H1 (cell line): Measurements from ENCODE around the gene FREM1. TPM values are rescaled to one million over a fixed set of nuclear protein-coding genes. Genes with fewer than 3 reads are reported as not detected.

ENCODE experiments used
- CTCF ChIA-PET: fragments of 300-600 bp; sonication (Branson Sonifier 250); formaldehyde crosslinking; loops from one replicate; lab custom pipeline; 2021; ENCODE audit not compliant: partially characterized antibody; lab: Charles Lee
- POLR2A ChIA-PET: fragments of 300-600 bp; sonication (Branson Sonifier 250); formaldehyde crosslinking; loops from one replicate; lab custom pipeline; 2021; ENCODE audit warnings: inconsistent platforms; ENCODE audit not compliant: partially characterized antibody; lab: Charles Lee
- DNase-seq, 2 experiments: peaks; one replicate each; pipeline versions ENCODE4 v3.0.0 to v3.0.0-alpha.2; 2010 to 2022; ENCODE audit warnings: low spot score in 2 of 2, low read depth in 1 of 2, mixed read lengths in 1 of 2
- FAIRE-seq: peaks from 2 replicates; lab custom pipeline; 2011; peaks lifted over from hg19 to GRCh38; lab: Jason Lieb, UNC
- H2AFZ ChIP-seq: 2 replicates; pipeline ENCODE4 v1.8.1; 2012; ENCODE audit warnings: low read length, inconsistent platforms
- H2AK5ac ChIP-seq: 2 replicates; pipeline ENCODE4 v1.6.1; 2013; ENCODE audit warnings: low read depth, low read length
- H2BK120ac ChIP-seq: replicated peaks from 2 replicates; pipeline ENCODE3; 2013; ENCODE audit warnings: low read depth, low read length, inconsistent platforms
- H2BK12ac ChIP-seq: 2 replicates; pipeline ENCODE4 v1.6.1; 2013; ENCODE audit warnings: low read depth, low read length
- H2BK15ac ChIP-seq: 2 replicates; pipeline ENCODE4 v1.6.1; 2013; ENCODE audit warnings: low read length
- H2BK20ac ChIP-seq: 2 replicates; pipeline ENCODE4 v1.6.1; 2013; ENCODE audit warnings: low read length
- H2BK5ac ChIP-seq: 2 replicates; pipeline ENCODE4 v1.6.1; 2013; ENCODE audit warnings: low read depth, low read length
- H3K14ac ChIP-seq: 2 replicates; pipeline ENCODE4 v1.6.1; 2013; ENCODE audit warnings: inconsistent platforms; ENCODE audit not compliant: insufficient read length
- H3K18ac ChIP-seq: 2 replicates; pipeline ENCODE4 v1.6.1; 2013; ENCODE audit warnings: low read length; ENCODE audit errors: extremely low read depth
- H3K23ac ChIP-seq: 2 replicates; pipeline ENCODE4 v1.6.1; 2013; ENCODE audit warnings: inconsistent platforms; ENCODE audit not compliant: insufficient read length
- H3K23me2 ChIP-seq: 2 replicates; pipeline ENCODE4 v1.6.1; 2013; ENCODE audit warnings: low read depth, low read length
- H3K27ac ChIP-seq: 2 replicates; pipeline ENCODE4 v1.6.1; 2011; ENCODE audit warnings: low read depth, low read length, inconsistent platforms
- H3K27me3 ChIP-seq, 4 experiments: replicated peaks in 1 of 4; 1 replicate in 1 of 4; 2 replicates in 3 of 4; pipeline versions ENCODE4 v1.6.1 to v1.8.1; 2011 to 2013; ENCODE audit warnings: low read length in 3 of 4, mild to moderate bottlenecking in 3 of 4, inconsistent platforms in 2 of 4, mixed read lengths in 2 of 4, moderate library complexity in 1 of 4; ENCODE audit not compliant: control insufficient read depth in 3 of 4, insufficient read depth in 3 of 4; ENCODE audit errors: extremely low read depth in 1 of 4
- H3K36me3 ChIP-seq, 4 experiments: 2 replicates each; pipeline versions ENCODE4 v1.6.1 to v1.8.1; 2011 to 2013; ENCODE audit warnings: mild to moderate bottlenecking in 4 of 4, low read length in 3 of 4, moderate library complexity in 2 of 4, control low read depth in 1 of 4, inconsistent platforms in 1 of 4; ENCODE audit not compliant: insufficient read depth in 4 of 4, control insufficient read depth in 2 of 4
- H3K4ac ChIP-seq: replicated peaks from 2 replicates; pipeline ENCODE3; 2013; ENCODE audit warnings: low read length, low read depth, mixed read lengths, inconsistent platforms; ENCODE audit not compliant: insufficient read length
- H3K4me1 ChIP-seq, 4 experiments: replicated peaks in 1 of 4; 1 replicate in 1 of 4; 2 replicates in 3 of 4; pipeline versions ENCODE4 v1.6.1 to v1.8.1; 2011 to 2013; ENCODE audit warnings: low read length in 3 of 4, inconsistent platforms in 2 of 4, mixed read lengths in 1 of 4; ENCODE audit not compliant: insufficient read depth in 4 of 4, control insufficient read depth in 3 of 4
- H3K4me2 ChIP-seq, 2 experiments: 2 replicates each; pipeline versions ENCODE4 v1.6.1 to v1.8.1; 2011 to 2013; ENCODE audit warnings: low read depth in 2 of 2, low read length in 2 of 2, control low read depth in 1 of 2, inconsistent platforms in 1 of 2, mild to moderate bottlenecking in 1 of 2; ENCODE audit not compliant: insufficient read depth in 1 of 2
- H3K4me3 ChIP-seq, 4 experiments: fragments of 200-600, 300-600 bp in 1 of 4; sonication (generic), shearing (Covaris generic), sonication (Bioruptor Twin) in 1 of 4; 2 replicates each; pipeline versions ENCODE4 v1.5.1 to v1.8.1; 2011 to 2016; ENCODE audit warnings: low read length in 4 of 4, low read depth in 3 of 4, control low read depth in 2 of 4, inconsistent platforms in 2 of 4, mild to moderate bottlenecking in 2 of 4, mixed read lengths in 1 of 4, moderate library complexity in 1 of 4; ENCODE audit not compliant: insufficient read depth in 2 of 4; ENCODE audit errors: extremely low read depth in 1 of 4
- H3K56ac ChIP-seq: replicated peaks from 2 replicates; pipeline ENCODE3; 2013; ENCODE audit warnings: low read depth, mild to moderate bottlenecking, mixed read lengths, low read length, inconsistent platforms; ENCODE audit not compliant: insufficient read length
- H3K79me1 ChIP-seq: 2 replicates; pipeline ENCODE4 v1.6.1; 2013; ENCODE audit warnings: low read depth, low read length, control low read depth
- H3K79me2 ChIP-seq, 2 experiments: 2 replicates each; pipeline versions ENCODE4 v1.6.1 to v1.8.1; 2012 to 2013; ENCODE audit warnings: low read length in 2 of 2, mild to moderate bottlenecking in 2 of 2, inconsistent platforms in 1 of 2; ENCODE audit not compliant: insufficient read depth in 2 of 2, control insufficient read depth in 1 of 2
- H3K9ac ChIP-seq, 4 experiments: replicated peaks in 1 of 4; 1 replicate in 1 of 4; 2 replicates in 3 of 4; pipeline versions ENCODE4 v1.6.1 to v1.8.1; 2011 to 2013; ENCODE audit warnings: low read depth in 3 of 4, low read length in 3 of 4, control low read depth in 2 of 4, mild to moderate bottlenecking in 2 of 4, moderate library complexity in 2 of 4, inconsistent platforms in 1 of 4; ENCODE audit errors: extremely low read depth in 1 of 4
- H3K9me3 ChIP-seq, 2 experiments: 2 replicates each; pipeline versions ENCODE4 v1.6.1 to v1.8.1; 2012 to 2013; ENCODE audit warnings: mild to moderate bottlenecking in 2 of 2, moderate library complexity in 2 of 2, control low read depth in 1 of 2, inconsistent platforms in 1 of 2, low read depth in 1 of 2, low read length in 1 of 2, mixed read lengths in 1 of 2; ENCODE audit not compliant: insufficient read depth in 2 of 2
- H4K20me1 ChIP-seq, 2 experiments: replicated peaks in 1 of 2; 2 replicates each; pipeline versions ENCODE3 to v1.8.1; 2011 to 2013; ENCODE audit warnings: inconsistent platforms in 2 of 2, low read length in 2 of 2, mild to moderate bottlenecking in 1 of 2; ENCODE audit not compliant: insufficient read depth in 2 of 2, control insufficient read depth in 1 of 2
- H4K5ac ChIP-seq: 2 replicates; pipeline ENCODE4 v1.6.1; 2013; ENCODE audit warnings: low read length, low read depth, mixed read lengths, inconsistent platforms; ENCODE audit not compliant: insufficient read length
- H4K8ac ChIP-seq: 2 replicates; pipeline ENCODE4 v1.8.0; 2013; ENCODE audit warnings: mild to moderate bottlenecking, moderate library complexity, low read length, inconsistent platforms; ENCODE audit not compliant: insufficient read depth; ENCODE audit errors: extremely low read depth
- H4K91ac ChIP-seq: replicated peaks from 2 replicates; pipeline ENCODE3; 2013; ENCODE audit warnings: low read length, mixed read lengths, inconsistent platforms; ENCODE audit not compliant: insufficient read length
- BCL11A ChIP-seq, 2 experiments: IDR thresholded peaks; one replicate each; pipeline ENCODE4 v1.6.1; 2011; ENCODE audit warnings: low read depth in 2 of 2, low read length in 2 of 2, mild to moderate bottlenecking in 2 of 2
- CHD1 ChIP-seq: IDR thresholded peaks from 2 replicates; pipeline ENCODE4 v1.6.1; 2012; ENCODE audit warnings: low read depth, low read length, improper control_type of control experiment
- CTBP2 ChIP-seq: IDR thresholded peaks from 2 replicates; pipeline ENCODE4 v1.7.0; 2011; ENCODE audit warnings: borderline replicate concordance, mild to moderate bottlenecking, moderate library complexity, mixed read lengths, low read length; ENCODE audit not compliant: insufficient read depth, insufficient read length
- HDAC2 ChIP-seq, 2 experiments: fragments of 300-600 bp in 1 of 2; sonication (generic) in 1 of 2; IDR thresholded peaks; 2 replicates each; pipeline ENCODE4 v1.6.1; 2011 to 2012; ENCODE audit warnings: low read depth in 2 of 2, low read length in 2 of 2, mild to moderate bottlenecking in 2 of 2, moderate library complexity in 2 of 2, borderline replicate concordance in 1 of 2, inconsistent platforms in 1 of 2
- JUND ChIP-seq: IDR thresholded peaks from 2 replicates; pipeline ENCODE4 v1.6.1; 2011; ENCODE audit warnings: mild to moderate bottlenecking, improper control_type of control experiment, low read length
- RAD21 ChIP-seq, 2 experiments: IDR thresholded peaks in 1 of 2; conservative IDR thresholded peaks in 1 of 2; 2 replicates each; pipeline ENCODE4 v1.6.1; 2011; ENCODE audit warnings: low read depth in 2 of 2, low read length in 2 of 2, improper control_type of control experiment in 1 of 2, inconsistent platforms in 1 of 2, mild to moderate bottlenecking in 1 of 2, moderate library complexity in 1 of 2
- SAP30 ChIP-seq: fragments of 300-600 bp; sonication (generic); IDR thresholded peaks from 2 replicates; pipeline ENCODE4 v1.7.1; 2012; ENCODE audit warnings: low read length, moderate library complexity, mild to moderate bottlenecking, inconsistent platforms; ENCODE audit not compliant: insufficient read depth, insufficient replicate concordance
- SIN3A ChIP-seq, 2 experiments: IDR thresholded peaks in 1 of 2; conservative IDR thresholded peaks in 1 of 2; 2 replicates each; pipeline ENCODE4 v1.6.1; 2011 to 2012; ENCODE audit warnings: low read length in 2 of 2, improper control_type of control experiment in 1 of 2, low read depth in 1 of 2, mild to moderate bottlenecking in 1 of 2
- SP1 ChIP-seq: IDR thresholded peaks from 2 replicates; pipeline ENCODE4 v1.6.1; 2011; ENCODE audit warnings: low read depth, low read length
- WGBS, 2 experiments: shearing (Covaris generic) in 1 of 2; methylation state at CpG; one replicate each; pipeline versions ENCODE4 v1.1.6 to v1.1.7; 2013 to 2015; ENCODE audit warnings: low lambda C conversion rate in 2 of 2, mixed read lengths in 2 of 2, inconsistent platforms in 1 of 2, low coverage in 1 of 2, missing lambda C conversion rate in 1 of 2; ENCODE audit not compliant: insufficient replicate concordance in 2 of 2, insufficient coverage in 1 of 2, insufficient read length in 1 of 2; ENCODE audit errors: extremely low coverage in 1 of 2, missing lambda C conversion rate in 1 of 2; 5-methylcytosine and 5-hydroxymethylcytosine counted together
- polyA plus RNA-seq, 7 experiments: library from polyadenylated mRNA; depleted of rRNA in 3 of 7; stranded (reverse) in 5 of 7; unstranded in 2 of 7; fragments of >200 nt in 5 of 7; fragments of 200-250 nt in 2 of 7; gene quantifications; 1 replicate in 5 of 7; 2 replicates in 1 of 7; 4 replicates in 1 of 7; pipeline versions ENCODE4 v1.2.1 to v1.2.3, GENCODE V29; 2011 to 2013; ENCODE audit warnings: missing spikeins in 2 of 7, mixed read lengths in 2 of 7
- total RNA-seq: library from RNA; stranded (reverse); fragmentation: NEBNext Ultra II Directional; extraction: Animal tissue kit (Norgen Biotek cat#: 25700); gene quantifications from 2 replicates; pipeline ENCODE4 v1.2.1, GENCODE V29; 2021
- TF ChIP-seq, protein P1 (sequence below): IDR thresholded peaks from 2 replicates; pipeline ENCODE4 v1.6.1; 2011; ENCODE audit warnings: low read depth, mild to moderate bottlenecking, low read length; ENCODE audit not compliant: insufficient read depth

Gene FREM1
- total and polyA plus RNA-seq, 2 of the 8 experiments (the other 6 are each of a cell fraction or from before 2014, with no cell fraction given): 2.6 to 3.1 TPM

DNA sequence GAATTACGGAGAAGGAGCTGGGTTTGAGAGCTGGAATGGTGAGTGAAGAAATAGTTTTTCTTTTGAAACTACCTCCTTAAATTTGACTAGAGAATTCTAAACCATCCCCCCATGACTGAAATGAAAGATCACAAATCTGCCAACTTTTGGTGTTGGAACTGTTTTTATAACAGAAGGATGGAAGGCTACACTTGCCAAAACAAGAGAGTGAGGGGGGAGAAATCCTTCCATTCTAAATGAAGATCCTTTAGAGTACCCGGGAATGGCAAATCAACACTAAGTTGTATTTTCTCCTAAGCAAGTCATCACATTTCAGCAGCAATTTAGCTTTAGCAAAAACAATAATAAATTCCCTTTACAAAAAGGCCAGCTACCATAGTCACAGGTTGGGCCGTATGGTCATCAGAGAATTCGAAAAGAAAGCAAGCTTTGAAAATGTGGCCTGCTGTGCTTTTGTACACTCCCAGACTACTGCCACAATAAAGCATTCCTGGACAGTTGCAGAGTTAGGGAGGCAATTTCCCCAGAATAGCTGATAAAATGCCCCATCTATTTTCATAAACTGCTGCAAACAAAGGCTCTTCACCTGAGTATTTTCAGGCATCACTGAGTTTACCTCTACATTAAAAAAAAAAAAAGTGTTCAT is 25.0 kb upstream of the FREM1 start:
- H3K9me3 ChIP-seq: no peaks in the 10 kb centered on the region
- H4K5ac ChIP-seq: no peak overlapping the region
- no peaks in the 10 kb centered on the region for H3K79me2 ChIP-seq
- H3K36me3 ChIP-seq: no peaks in the 10 kb centered on the region
- CTCF ChIA-PET: interaction anchor here (0.7 to 1.2 kb wide), 2 partner anchors 19 to 1556 kb away, joined by 3 to 4 read pairs; no protein-coding TSS in a partner anchor
- H3K79me1 ChIP-seq: no peaks in the 10 kb centered on the region
- no peak overlapping the region for H2BK15ac ChIP-seq
- no peaks in the 10 kb centered on the region for H3K27me3 ChIP-seq
- H2BK120ac ChIP-seq: no peak overlapping the region
- DNase-seq (no peak), FAIRE-seq (no peak)
- H2AFZ ChIP-seq: no peak overlapping the region
- H3K23ac ChIP-seq: no peak overlapping the region
- no peak overlapping the region for H3K9ac ChIP-seq
- no peak overlapping the region for H3K18ac ChIP-seq
- no peak overlapping the region for H2AK5ac ChIP-seq
- no peak overlapping the region for H3K56ac ChIP-seq
- H3K4me1 ChIP-seq: no peaks in the 10 kb centered on the region; a peak in 1 of 7 replicates
- H4K20me1 ChIP-seq: no peaks in the 10 kb centered on the region
- no peak overlapping the region for H2BK20ac ChIP-seq
- H4K8ac ChIP-seq: no peak overlapping the region
- H3K14ac ChIP-seq: no peak overlapping the region
- no peaks in the 10 kb centered on the region for H3K23me2 ChIP-seq
- H3K27ac ChIP-seq: no peak overlapping the region
- no peak overlapping the region for H4K91ac ChIP-seq
- no peak overlapping the region for H3K4me2 ChIP-seq
- H3K4ac ChIP-seq: no peak overlapping the region
- 87% methylated on average over 4 of the region's 4 CpGs; no CpG with 5 or more reads in 1 of the 2 experiments for WGBS, 2 experiments
- POLR2A ChIA-PET: no interaction called here
- H2BK12ac ChIP-seq: no peak overlapping the region
- H2BK5ac ChIP-seq: no peak overlapping the region
- no peak overlapping the region for H3K4me3 ChIP-seq
- TF ChIP-seq BCL11A (IDR thresholded peaks at IDR 0.05; ENCODE audit: low read depth in 2 of 2, low read length in 2 of 2) (no peak), SAP30 (no peak), CTBP2 (no peak), SP1 (no peak), CHD1 (no peak), JUND (no peak), SIN3A (conservative IDR thresholded peaks at IDR 0.05 in 1 of 2, IDR thresholded peaks at IDR 0.05 in 1 of 2; ENCODE audit: low read depth in 1 of 2, low read length in 2 of 2) (no peak), RAD21 (IDR thresholded peaks at IDR 0.05 in 1 of 2, conservative IDR thresholded peaks at IDR 0.05 in 1 of 2; ENCODE audit: low read depth in 2 of 2, low read length in 2 of 2) (no peak), HDAC2 (IDR thresholded peaks at IDR 0.05; ENCODE audit: borderline replicate concordance in 1 of 2, low read depth in 2 of 2, low read length in 2 of 2) (no peak)
- TF ChIP-seq, protein P1, sequence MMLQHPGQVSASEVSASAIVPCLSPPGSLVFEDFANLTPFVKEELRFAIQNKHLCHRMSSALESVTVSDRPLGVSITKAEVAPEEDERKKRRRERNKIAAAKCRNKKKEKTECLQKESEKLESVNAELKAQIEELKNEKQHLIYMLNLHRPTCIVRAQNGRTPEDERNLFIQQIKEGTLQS: no peak
